ENCODE measurements around the gene IPO7. TPM values are rescaled to one million over a fixed set of nuclear protein-coding genes. Genes with fewer than 3 reads are reported as not detected.

IPO7 gene
- total and polyA plus RNA-seq, 2 of the 13 experiments (the other 11 are each of a cell fraction or from before 2014, with no cell fraction given), result 59.4 to 98.4 TPM

- TF ChIP-seq RFXAP (CRISPR knock-in tag; IDR thresholded peaks at IDR 0.05; ENCODE audit: borderline replicate concordance) (no peak), GATAD2A (CRISPR knock-in tag; IDR thresholded peaks at IDR 0.05) (no peak), FIP1L1 (IDR thresholded peaks at IDR 0.05; ENCODE audit: borderline replicate concordance, insufficient read depth, low read depth, low read length) (0 out of 2 replicates have a peak, but pooled peaks have one; percentile 55), ARID4A (CRISPR knock-in tag; IDR thresholded peaks at IDR 0.05; ENCODE audit: borderline replicate concordance) (peak; percentile 60), ZNF674 (CRISPR knock-in tag; IDR thresholded peaks at IDR 0.05; ENCODE audit: low read depth) (no peak), ZBTB8A (CRISPR knock-in tag; IDR thresholded peaks at IDR 0.05; ENCODE audit: borderline replicate concordance, low read depth) (no peak), MXD1 (CRISPR knock-in tag; IDR thresholded peaks at IDR 0.05) (no peak; the same call in 1 of the 2 replicates), ZNF530 (CRISPR knock-in tag; IDR thresholded peaks at IDR 0.05; ENCODE audit: low read depth) (no peak), IRF9 (CRISPR knock-in tag; IDR thresholded peaks at IDR 0.05; ENCODE audit: borderline replicate concordance) (no peak), ZFX (CRISPR knock-in tag; IDR thresholded peaks at IDR 0.05; ENCODE audit: low read depth) (peak; percentile 73), TOE1 (CRISPR knock-in tag; IDR thresholded peaks at IDR 0.05) (no peak), CENPX (CRISPR knock-in tag; IDR thresholded peaks at IDR 0.05) (no peak), GABPA (IDR thresholded peaks at IDR 0.05; ENCODE audit: low read depth, low read length) (peak; percentile 73), GABPA (CRISPR knock-in tag; IDR thresholded peaks at IDR 0.05; ENCODE audit: low read depth) (peak; percentile 91), ZFP36L2 (CRISPR knock-in tag; IDR thresholded peaks at IDR 0.05) (no peak), ARNT2 (CRISPR knock-in tag; IDR thresholded peaks at IDR 0.05; ENCODE audit: low read depth) (0 out of 2 replicates have a peak, but pooled peaks have one; percentile 14), RFX1 (IDR thresholded peaks at IDR 0.05) (no peak), TEF (CRISPR knock-in tag; IDR thresholded peaks at IDR 0.05) (no peak), ZNF549 (CRISPR knock-in tag; IDR thresholded peaks at IDR 0.05) (no peak), SNAI1 (CRISPR knock-in tag; IDR thresholded peaks at IDR 0.05; ENCODE audit: borderline replicate concordance) (no peak), HNRNPLL (IDR thresholded peaks at IDR 0.05; ENCODE audit: low read depth, low read length, poor library complexity, severe bottlenecking) (no peak), MXI1 (IDR thresholded peaks at IDR 0.05; ENCODE audit: borderline replicate concordance, low read depth, low read length) (peak; percentile 72; the same call in 1 of the 3 replicates)
These were observed 76.0 kb downstream of the IPO7 start, which contains the start of gene ZNF143 (continued) for GRCh38 chr11:9460322-9461062.

All from HepG2 (cell line).